Measurements from ENCODE around the gene LONP2. TPM values are rescaled to one million over a fixed set of nuclear protein-coding genes. Genes with fewer than 3 reads are reported as not detected.
A peak's percentile ranks its signal among the peaks of the same experiment; 100 is the strongest.
"Not testable (repeated sequence)": the region's sequence is repeated elsewhere in the genome, so short reads cannot be mapped to it uniquely, and the experiment has no call there.

The LONP2 gene
- total RNA-seq, 1 experiment from 2014 or later = 39.8 TPM

GRCh38 chr16:48294724-48295123 is 50.6 kb downstream of the LONP2 start:
- no peaks in the 10 kb centered on the region for H3K27me3 ChIP-seq
- H3K9me3 ChIP-seq (replicated peaks) = no peaks in the 10 kb centered on the region
- no peak for DNase-seq
- no peak overlapping the region for H3K27ac ChIP-seq
- peaks cover 55% of the 10 kb centered on the region for H3K36me3 ChIP-seq
- no peak overlapping the region for H3K4me3 ChIP-seq
- H3K4me1 ChIP-seq = no peaks in the 10 kb centered on the region

- no peaks in the 10 kb centered on the region for H3K9me3 ChIP-seq (replicated peaks)
- H3K27ac ChIP-seq = no peak overlapping the region
- H3K4me3 ChIP-seq = no peak overlapping the region
- peaks cover 56% of the 10 kb centered on the region for H3K36me3 ChIP-seq
- no peak for DNase-seq
- H3K27me3 ChIP-seq = no peaks in the 10 kb centered on the region
- no peaks in the 10 kb centered on the region for H3K4me1 ChIP-seq
Observed at GRCh38 chr16:48295488-48296281, 51.6 kb downstream of the LONP2 start.

- no peaks in the 10 kb centered on the region for H3K9me3 ChIP-seq (replicated peaks)
- H3K36me3 ChIP-seq = peaks cover 50% of the 10 kb centered on the region
- H3K4me1 ChIP-seq = no peaks in the 10 kb centered on the region
- no peak overlapping the region for H3K27ac ChIP-seq
- H3K27me3 ChIP-seq = no peaks in the 10 kb centered on the region
- no peak for DNase-seq
- H3K4me3 ChIP-seq = no peak overlapping the region
Observed at GRCh38 chr16:48299471-48299870, 55.4 kb downstream of the LONP2 start.

GRCh38 chr16:48300391-48300856 is 56.3 kb downstream of the LONP2 start:
- no peak overlapping the region for H3K27ac ChIP-seq
- no peak overlapping the region for H3K4me3 ChIP-seq
- no peaks in the 10 kb centered on the region for H3K27me3 ChIP-seq
- no peaks in the 10 kb centered on the region for H3K4me1 ChIP-seq
- no peak for DNase-seq
- H3K9me3 ChIP-seq (replicated peaks) = no peaks in the 10 kb centered on the region
- peaks cover 52% of the 10 kb centered on the region for H3K36me3 ChIP-seq

- Histone ChIP-seq H3K36me3 (peaks cover 63% of the 10 kb centered on the region), H3K4me1 (no peaks in the 10 kb centered on the region)
Observed at GRCh38 chr16:48308535-48308934, 64.4 kb downstream of the LONP2 start.

GRCh38 chr16:48310908-48311641 is 67.0 kb downstream of the LONP2 start:
- Histone ChIP-seq H3K27ac (no peak overlapping the region), H3K4me1 (no peaks in the 10 kb centered on the region), H3K36me3 (peaks cover 53% of the 10 kb centered on the region), H3K9me3 (replicated peaks) (peaks cover 5% of the 10 kb centered on the region; the same call in 1 of the 2 replicates), H3K27me3 (no peaks in the 10 kb centered on the region), H3K4me3 (no peak overlapping the region)
- DNase-seq = no peak

More at GRCh38 chr16:48308535-48308934, 64.4 kb downstream of the LONP2 start:
- H3K27ac ChIP-seq = no peak overlapping the region
- DNase-seq = no peak
- H3K9me3 ChIP-seq (replicated peaks) = peaks cover 5% of the 10 kb centered on the region; the same call in 1 of the 2 replicates
- no peak overlapping the region for H3K4me3 ChIP-seq
- H3K27me3 ChIP-seq = no peaks in the 10 kb centered on the region

- H3K27me3 ChIP-seq; H3K4me3 ChIP-seq; DNase-seq; H3K27ac ChIP-seq; H3K4me1 ChIP-seq; H3K9me3 ChIP-seq (replicated peaks): not testable (repeated sequence)
- peaks cover 28% of the 10 kb centered on the region for H3K36me3 ChIP-seq
Observed at GRCh38 chr16:48313905-48314304, 69.8 kb downstream of the LONP2 start.

- no peak for DNase-seq
- Histone ChIP-seq H3K4me1 (peaks cover 10% of the 10 kb centered on the region), H3K9me3 (replicated peaks) (no peaks in the 10 kb centered on the region), H3K36me3 (peaks cover 15% of the 10 kb centered on the region), H3K27me3 (no peaks in the 10 kb centered on the region), H3K27ac (no peak overlapping the region), H3K4me3 (no peak overlapping the region)
Observed at GRCh38 chr16:48317026-48317425, 72.9 kb downstream of the LONP2 start.

- DNase-seq = peak; percentile 68 to 78
- H3K36me3 ChIP-seq = peaks cover 13% of the 10 kb centered on the region
- H3K27me3 ChIP-seq = no peaks in the 10 kb centered on the region
- H3K27ac ChIP-seq = no peak overlapping the region
- H3K4me1 ChIP-seq = peaks cover 10% of the 10 kb centered on the region
- H3K9me3 ChIP-seq (replicated peaks) = no peaks in the 10 kb centered on the region
- no peak overlapping the region for H3K4me3 ChIP-seq
Observed at GRCh38 chr16:48317614-48318315, 73.7 kb downstream of the LONP2 start.

GRCh38 chr16:48318630-48319029 is 74.5 kb downstream of the LONP2 start:
- H3K27ac ChIP-seq = no peak overlapping the region
- no peaks in the 10 kb centered on the region for H3K9me3 ChIP-seq (replicated peaks)
- no peak for DNase-seq
- H3K27me3 ChIP-seq = no peaks in the 10 kb centered on the region
- H3K4me1 ChIP-seq = peaks cover 10% of the 10 kb centered on the region
- no peak overlapping the region for H3K4me3 ChIP-seq
- H3K36me3 ChIP-seq = peaks cover 6% of the 10 kb centered on the region

- no peak overlapping the region for H3K4me3 ChIP-seq
- no peak for DNase-seq
- peaks cover 10% of the 10 kb centered on the region for H3K4me1 ChIP-seq
- no peaks in the 10 kb centered on the region for H3K9me3 ChIP-seq (replicated peaks)
- no peak overlapping the region for H3K27ac ChIP-seq
- H3K36me3 ChIP-seq = peaks cover 3% of the 10 kb centered on the region
- no peaks in the 10 kb centered on the region for H3K27me3 ChIP-seq
Observed at GRCh38 chr16:48321317-48322036, 77.4 kb downstream of the LONP2 start.

- H3K27me3 ChIP-seq = no peaks in the 10 kb centered on the region
- no peaks in the 10 kb centered on the region for H3K9me3 ChIP-seq (replicated peaks)
- H3K4me1 ChIP-seq = no peaks in the 10 kb centered on the region
- DNase-seq = no peak
- H3K4me3 ChIP-seq = no peak overlapping the region
- peaks cover 3% of the 10 kb centered on the region for H3K36me3 ChIP-seq
- H3K27ac ChIP-seq = no peak overlapping the region
Observed at GRCh38 chr16:48323783-48324775, 80.0 kb downstream of the LONP2 start.

GRCh38 chr16:48326915-48327314 is 82.8 kb downstream of the LONP2 start:
- Histone ChIP-seq H3K27me3 (no peaks in the 10 kb centered on the region), H3K9me3 (replicated peaks) (no peaks in the 10 kb centered on the region), H3K27ac (no peak overlapping the region), H3K4me1 (no peaks in the 10 kb centered on the region), H3K4me3 (no peak overlapping the region), H3K36me3 (peaks cover 9% of the 10 kb centered on the region)
- no peak for DNase-seq
